Left ventricle myocardium inferior (tissue), 1 donor: Measurements from ENCODE around the gene CEACAM8. TPM values are rescaled to one million over a fixed set of nuclear protein-coding genes. Genes with fewer than 3 reads are reported as not detected.
"Not testable (repeated sequence)": the region's sequence is repeated elsewhere in the genome, so short reads cannot be mapped to it uniquely, and the experiment has no call there.

Experiments
- DNase-seq: peaks from one replicate; pipeline ENCODE4 v3.0.0-alpha.2; 2020
- H3K27ac ChIP-seq: fragments of 200-600 bp; replicated peaks from 2 replicates; pipeline ENCODE4 v1.8.0; 2021
- H3K27me3 ChIP-seq: fragments of 200-600 bp; 2 replicates; pipeline ENCODE4 v1.8.0; 2021; ENCODE audit warnings: low read depth
- H3K36me3 ChIP-seq: fragments of 200-600 bp; 2 replicates; pipeline ENCODE4 v1.8.0; 2021
- H3K4me1 ChIP-seq: fragments of 200-600 bp; 2 replicates; pipeline ENCODE4 v1.8.0; 2021
- H3K4me3 ChIP-seq: fragments of 200-600 bp; 2 replicates; pipeline ENCODE4 v1.8.0; 2021; ENCODE audit warnings: mild to moderate bottlenecking, moderate library complexity
- H3K9me3 ChIP-seq: fragments of 200-600 bp; replicated peaks from 2 replicates; pipeline ENCODE4 v1.8.0; 2021
- CTCF ChIP-seq: fragments of 200-600 bp; IDR thresholded peaks from 2 replicates; pipeline ENCODE4 v1.8.0; 2021; ENCODE audit warnings: antibody characterized with exemption, mild to moderate bottlenecking, borderline replicate concordance
- intact Hi-C: fragments of 100-400 bp; cut with micrococcal nuclease; formaldehyde crosslinking; loops from one replicate; pipeline ENCODE4 v1.11.0; 2022
- total RNA-seq: library from RNA; stranded (reverse); fragmentation: NEBNext Ultra II Directional; extraction: Animal tissue kit (Norgen Biotek cat#: 25700); gene quantifications from one replicate; pipeline ENCODE4 v1.2.1, GENCODE V29; 2021
- donor health status: DM: no; HTN: yes; CAD: no; lungs with severe emphysema.

CEACAM8 gene
- total RNA-seq, 1 donor from 2014 or later = not detected

GRCh38 chr19:42553292-42554045 is 41.3 kb downstream of the CEACAM8 start:
- Histone ChIP-seq H3K27me3 (no peaks in the 10 kb centered on the region), H3K36me3 (no peaks in the 10 kb centered on the region), H3K4me1 (no peaks in the 10 kb centered on the region), H3K9me3 (no peaks in the 10 kb centered on the region), H3K27ac (no peak overlapping the region), H3K4me3 (no peak overlapping the region)
- intact Hi-C loops = no loop called here
- DNase-seq = peak; percentile 30
- no peak for TF ChIP-seq CTCF

DNA sequence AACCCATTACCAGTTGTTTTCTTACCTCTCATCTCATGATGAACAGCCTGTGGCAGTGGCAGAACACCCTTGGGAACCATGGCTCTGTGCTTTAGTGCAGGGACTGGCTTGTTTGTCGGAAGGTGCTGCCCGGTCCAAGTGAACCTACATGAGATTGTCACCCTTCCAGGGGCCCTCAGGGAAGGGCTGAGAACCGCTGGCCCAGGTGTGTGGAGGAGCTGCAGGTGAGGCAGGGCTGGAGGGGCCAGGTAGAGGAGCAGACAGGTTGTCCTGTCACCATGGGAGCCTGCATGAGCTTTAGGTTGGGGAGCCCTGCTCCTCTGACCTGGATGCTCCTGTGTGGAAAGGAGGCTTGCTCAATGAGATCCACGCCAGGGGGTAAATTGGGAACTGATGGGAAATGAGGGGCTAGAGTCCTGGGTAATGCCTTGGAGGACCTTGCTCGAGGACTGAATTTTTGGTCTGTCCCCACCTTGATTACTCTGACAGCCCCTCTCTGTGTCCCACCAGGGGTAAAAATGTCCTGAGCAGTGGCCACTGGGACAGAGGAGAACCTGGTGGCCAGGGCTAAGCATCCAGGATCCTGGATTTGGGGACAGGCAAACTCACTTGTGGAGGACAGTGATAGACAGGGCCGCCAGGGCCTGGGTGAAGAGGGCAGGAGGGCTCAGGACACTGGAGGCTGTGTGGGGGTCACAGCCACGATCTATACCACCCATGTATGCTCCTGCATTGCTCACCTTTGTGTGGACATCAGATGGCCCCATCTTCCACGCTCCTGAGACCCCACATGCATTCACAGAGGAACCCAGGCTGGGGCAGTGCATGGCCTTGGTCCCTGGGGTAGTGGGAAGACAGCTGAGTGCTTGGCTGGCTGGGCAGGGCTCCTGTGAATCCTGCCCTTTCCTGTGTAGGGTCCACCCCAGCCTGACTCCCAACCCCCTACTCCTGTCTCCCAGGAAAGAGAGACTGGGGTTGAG is 42.3 kb downstream of the CEACAM8 start:
- Histone ChIP-seq H3K27me3 (peaks cover 3% of the 10 kb centered on the region), H3K27ac (no peak overlapping the region), H3K4me3 (no peak overlapping the region), H3K4me1 (no peaks in the 10 kb centered on the region), H3K36me3 (no peaks in the 10 kb centered on the region), H3K9me3 (no peaks in the 10 kb centered on the region)
- DNase-seq = no peak
- intact Hi-C loops = no loop called here
- no peak for TF ChIP-seq CTCF

- H3K27ac ChIP-seq, DNase-seq, intact Hi-C loops, H3K4me1 ChIP-seq, H3K4me3 ChIP-seq, H3K36me3 ChIP-seq, H3K27me3 ChIP-seq, H3K9me3 ChIP-seq: not testable (repeated sequence)
Measured at GRCh38 chr19:42550521-42550920, 44.2 kb downstream of the CEACAM8 start.

DNA sequence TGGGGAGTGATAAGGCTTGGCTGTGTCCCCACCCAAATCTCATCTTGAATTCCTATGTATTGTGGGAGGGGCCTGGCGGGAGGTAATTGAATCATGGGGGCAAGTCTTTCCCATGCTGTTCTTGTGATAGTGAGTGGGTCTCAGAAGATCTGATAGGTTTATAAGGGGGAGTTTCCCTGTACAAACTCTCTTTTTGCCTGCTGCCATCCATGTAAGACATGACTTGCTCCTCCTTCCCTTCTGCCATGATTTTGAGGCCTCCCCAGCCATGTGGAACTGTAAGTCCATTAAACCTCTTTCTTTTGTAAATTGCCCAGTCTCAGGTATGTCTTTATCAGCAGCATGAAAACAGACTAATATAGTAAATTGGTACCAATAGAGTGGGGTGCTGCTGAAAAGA is 45.7 kb downstream of the CEACAM8 start:
- H3K4me1 ChIP-seq, intact Hi-C loops, H3K9me3 ChIP-seq, DNase-seq, H3K27ac ChIP-seq, H3K27me3 ChIP-seq, H3K4me3 ChIP-seq, H3K36me3 ChIP-seq: not testable (repeated sequence)

DNA sequence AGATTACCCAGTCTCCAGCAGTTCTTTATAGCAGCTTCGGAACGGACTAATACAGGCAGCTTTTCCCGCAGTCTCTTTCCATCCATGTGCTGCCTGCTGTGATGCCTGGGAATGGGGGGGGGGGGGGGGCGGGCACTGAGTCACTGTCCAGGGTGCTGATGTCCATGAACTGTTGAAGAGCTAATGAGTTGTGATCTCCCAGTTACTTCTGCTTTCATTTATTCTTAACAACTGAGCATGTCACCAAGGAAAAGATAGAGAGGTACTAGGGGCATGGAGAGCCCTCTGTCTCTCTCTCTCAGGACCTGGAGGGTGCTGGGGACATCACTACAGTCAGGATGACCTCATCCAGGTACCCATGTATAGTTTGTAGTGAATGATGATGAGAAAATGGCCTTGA is 46.2 kb downstream of the CEACAM8 start:
- no peak for TF ChIP-seq CTCF
- Histone ChIP-seq H3K9me3 (no peaks in the 10 kb centered on the region), H3K27ac (no peak overlapping the region), H3K27me3 (peaks cover 4% of the 10 kb centered on the region), H3K4me3 (no peak overlapping the region), H3K36me3 (no peaks in the 10 kb centered on the region), H3K4me1 (no peaks in the 10 kb centered on the region)
- DNase-seq = no peak
- intact Hi-C loops = no loop called here

- DNase-seq = no peak
- Histone ChIP-seq H3K4me1 (no peaks in the 10 kb centered on the region), H3K36me3 (no peaks in the 10 kb centered on the region), H3K4me3 (no peak overlapping the region), H3K27ac (no peak overlapping the region), H3K9me3 (no peaks in the 10 kb centered on the region), H3K27me3 (peaks cover 9% of the 10 kb centered on the region)
- TF ChIP-seq CTCF = no peak
- intact Hi-C loops = no loop called here
Measured at GRCh38 chr19:42547929-42548328, 46.8 kb downstream of the CEACAM8 start.
